ENCODE results near the gene GLI1. TPM values are rescaled to one million over a fixed set of nuclear protein-coding genes. Genes with fewer than 3 reads are reported as not detected.

Gene GLI1
- total and polyA plus RNA-seq, 2 of the 13 experiments (the other 11 are each of a cell fraction or from before 2014, with no cell fraction given), result 0.09 to 0.20 TPM

DNA sequence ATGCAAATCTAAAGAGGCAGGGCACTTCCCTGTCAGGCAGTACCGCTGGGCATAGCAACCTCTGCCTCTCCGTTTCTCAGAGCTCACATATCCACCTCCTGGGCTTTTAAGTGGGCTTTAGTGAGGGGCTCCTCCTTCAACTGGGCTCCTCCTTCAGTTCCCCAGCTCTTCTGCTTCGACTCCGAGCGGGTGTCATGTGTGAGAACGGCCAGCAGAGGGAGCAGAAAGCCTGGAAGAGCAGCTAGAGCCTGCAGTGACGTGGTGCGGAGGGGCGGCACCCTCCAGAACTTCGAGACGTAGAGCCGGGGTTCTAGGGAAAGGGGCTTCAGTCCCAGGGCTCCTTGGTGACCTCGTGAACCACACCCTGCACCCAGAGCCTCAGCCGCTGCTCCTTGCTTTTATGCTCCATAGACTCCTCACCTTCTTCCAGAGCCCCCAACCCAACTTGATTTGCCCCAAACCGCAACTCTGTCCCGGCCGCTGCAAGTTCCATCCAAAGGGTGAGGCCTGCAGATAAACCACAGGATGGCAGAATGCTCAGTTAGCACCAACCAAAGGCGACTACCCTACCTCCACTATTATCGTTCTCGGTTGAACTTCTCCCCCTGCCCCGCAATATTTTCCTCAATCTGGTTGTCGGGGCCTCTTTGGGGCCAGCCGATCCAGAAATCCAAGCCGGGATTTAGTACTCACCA is 383 bp upstream of the GLI1 start (continued):
- TF ChIP-seq GABPA (IDR thresholded peaks at IDR 0.05; ENCODE audit: low read depth, low read length), result no peak
- TF ChIP-seq GABPA (CRISPR knock-in tag; IDR thresholded peaks at IDR 0.05; ENCODE audit: low read depth), result no peak
- no peak for TF ChIP-seq NR2F2 (IDR thresholded peaks at IDR 0.05; ENCODE audit: borderline replicate concordance, low read depth)
- TF ChIP-seq MED8 (CRISPR knock-in tag; IDR thresholded peaks at IDR 0.05; ENCODE audit: insufficient replicate concordance), result no peak
- TF ChIP-seq, protein P1, sequence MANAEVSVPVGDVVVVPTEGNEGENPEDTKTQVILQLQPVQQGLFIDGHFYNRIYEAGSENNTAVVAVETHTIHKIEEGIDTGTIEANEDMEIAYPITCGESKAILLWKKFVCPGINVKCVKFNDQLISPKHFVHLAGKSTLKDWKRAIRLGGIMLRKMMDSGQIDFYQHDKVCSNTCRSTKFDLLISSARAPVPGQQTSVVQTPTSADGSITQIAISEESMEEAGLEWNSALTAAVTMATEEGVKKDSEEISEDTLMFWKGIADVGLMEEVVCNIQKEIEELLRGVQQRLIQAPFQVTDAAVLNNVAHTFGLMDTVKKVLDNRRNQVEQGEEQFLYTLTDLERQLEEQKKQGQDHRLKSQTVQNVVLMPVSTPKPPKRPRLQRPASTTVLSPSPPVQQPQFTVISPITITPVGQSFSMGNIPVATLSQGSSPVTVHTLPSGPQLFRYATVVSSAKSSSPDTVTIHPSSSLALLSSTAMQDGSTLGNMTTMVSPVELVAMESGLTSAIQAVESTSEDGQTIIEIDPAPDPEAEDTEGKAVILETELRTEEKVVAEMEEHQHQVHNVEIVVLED (CRISPR knock-in tag; IDR thresholded peaks at IDR 0.05; ENCODE audit: borderline replicate concordance), result peak; percentile 50; the same call in 1 of the 2 replicates
- no peak for TF ChIP-seq ZNF644 (CRISPR knock-in tag; IDR thresholded peaks at IDR 0.05; ENCODE audit: low read depth)
- TF ChIP-seq KDM2A (CRISPR knock-in tag; IDR thresholded peaks at IDR 0.05; ENCODE audit: borderline replicate concordance, low read depth), result 0 out of 2 replicates have a peak, but pooled peaks have one; percentile 3
- TF ChIP-seq ZNF740 (CRISPR knock-in tag; IDR thresholded peaks at IDR 0.05), result peak; percentile 77; the same call in 1 of the 2 replicates
- peak; percentile 53; the same call in 1 of the 3 replicates for TF ChIP-seq MXI1 (IDR thresholded peaks at IDR 0.05; ENCODE audit: borderline replicate concordance, low read depth, low read length)
- TF ChIP-seq MYNN (CRISPR knock-in tag; IDR thresholded peaks at IDR 0.05; ENCODE audit: low read depth), result no peak
- TF ChIP-seq, protein P2, sequence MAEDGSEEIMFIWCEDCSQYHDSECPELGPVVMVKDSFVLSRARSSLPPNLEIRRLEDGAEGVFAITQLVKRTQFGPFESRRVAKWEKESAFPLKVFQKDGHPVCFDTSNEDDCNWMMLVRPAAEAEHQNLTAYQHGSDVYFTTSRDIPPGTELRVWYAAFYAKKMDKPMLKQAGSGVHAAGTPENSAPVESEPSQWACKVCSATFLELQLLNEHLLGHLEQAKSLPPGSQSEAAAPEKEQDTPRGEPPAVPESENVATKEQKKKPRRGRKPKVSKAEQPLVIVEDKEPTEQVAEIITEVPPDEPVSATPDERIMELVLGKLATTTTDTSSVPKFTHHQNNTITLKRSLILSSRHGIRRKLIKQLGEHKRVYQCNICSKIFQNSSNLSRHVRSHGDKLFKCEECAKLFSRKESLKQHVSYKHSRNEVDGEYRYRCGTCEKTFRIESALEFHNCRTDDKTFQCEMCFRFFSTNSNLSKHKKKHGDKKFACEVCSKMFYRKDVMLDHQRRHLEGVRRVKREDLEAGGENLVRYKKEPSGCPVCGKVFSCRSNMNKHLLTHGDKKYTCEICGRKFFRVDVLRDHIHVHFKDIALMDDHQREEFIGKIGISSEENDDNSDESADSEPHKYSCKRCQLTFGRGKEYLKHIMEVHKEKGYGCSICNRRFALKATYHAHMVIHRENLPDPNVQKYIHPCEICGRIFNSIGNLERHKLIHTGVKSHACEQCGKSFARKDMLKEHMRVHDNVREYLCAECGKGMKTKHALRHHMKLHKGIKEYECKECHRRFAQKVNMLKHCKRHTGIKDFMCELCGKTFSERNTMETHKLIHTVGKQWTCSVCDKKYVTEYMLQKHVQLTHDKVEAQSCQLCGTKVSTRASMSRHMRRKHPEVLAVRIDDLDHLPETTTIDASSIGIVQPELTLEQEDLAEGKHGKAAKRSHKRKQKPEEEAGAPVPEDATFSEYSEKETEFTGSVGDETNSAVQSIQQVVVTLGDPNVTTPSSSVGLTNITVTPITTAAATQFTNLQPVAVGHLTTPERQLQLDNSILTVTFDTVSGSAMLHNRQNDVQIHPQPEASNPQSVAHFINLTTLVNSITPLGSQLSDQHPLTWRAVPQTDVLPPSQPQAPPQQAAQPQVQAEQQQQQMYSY (CRISPR knock-in tag; IDR thresholded peaks at IDR 0.05), result peak; percentile 98
- no peak for TF ChIP-seq MTF1 (CRISPR knock-in tag; IDR thresholded peaks at IDR 0.05)
- TF ChIP-seq SCMH1 (CRISPR knock-in tag; IDR thresholded peaks at IDR 0.05; ENCODE audit: borderline replicate concordance), result no peak
- TF ChIP-seq ZNF572 (CRISPR knock-in tag; IDR thresholded peaks at IDR 0.05), result 0 out of 2 replicates have a peak, but pooled peaks have one; percentile 30
- no peak for TF ChIP-seq ZNF274 (CRISPR knock-in tag; IDR thresholded peaks at IDR 0.05)
- TF ChIP-seq, protein P3, sequence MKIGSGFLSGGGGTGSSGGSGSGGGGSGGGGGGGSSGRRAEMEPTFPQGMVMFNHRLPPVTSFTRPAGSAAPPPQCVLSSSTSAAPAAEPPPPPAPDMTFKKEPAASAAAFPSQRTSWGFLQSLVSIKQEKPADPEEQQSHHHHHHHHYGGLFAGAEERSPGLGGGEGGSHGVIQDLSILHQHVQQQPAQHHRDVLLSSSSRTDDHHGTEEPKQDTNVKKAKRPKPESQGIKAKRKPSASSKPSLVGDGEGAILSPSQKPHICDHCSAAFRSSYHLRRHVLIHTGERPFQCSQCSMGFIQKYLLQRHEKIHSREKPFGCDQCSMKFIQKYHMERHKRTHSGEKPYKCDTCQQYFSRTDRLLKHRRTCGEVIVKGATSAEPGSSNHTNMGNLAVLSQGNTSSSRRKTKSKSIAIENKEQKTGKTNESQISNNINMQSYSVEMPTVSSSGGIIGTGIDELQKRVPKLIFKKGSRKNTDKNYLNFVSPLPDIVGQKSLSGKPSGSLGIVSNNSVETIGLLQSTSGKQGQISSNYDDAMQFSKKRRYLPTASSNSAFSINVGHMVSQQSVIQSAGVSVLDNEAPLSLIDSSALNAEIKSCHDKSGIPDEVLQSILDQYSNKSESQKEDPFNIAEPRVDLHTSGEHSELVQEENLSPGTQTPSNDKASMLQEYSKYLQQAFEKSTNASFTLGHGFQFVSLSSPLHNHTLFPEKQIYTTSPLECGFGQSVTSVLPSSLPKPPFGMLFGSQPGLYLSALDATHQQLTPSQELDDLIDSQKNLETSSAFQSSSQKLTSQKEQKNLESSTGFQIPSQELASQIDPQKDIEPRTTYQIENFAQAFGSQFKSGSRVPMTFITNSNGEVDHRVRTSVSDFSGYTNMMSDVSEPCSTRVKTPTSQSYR (CRISPR knock-in tag; IDR thresholded peaks at IDR 0.05; ENCODE audit: borderline replicate concordance), result no peak
- TF ChIP-seq CHD4 (IDR thresholded peaks at IDR 0.05; ENCODE audit: borderline replicate concordance, low read length), result no peak
- TF ChIP-seq, protein P4, sequence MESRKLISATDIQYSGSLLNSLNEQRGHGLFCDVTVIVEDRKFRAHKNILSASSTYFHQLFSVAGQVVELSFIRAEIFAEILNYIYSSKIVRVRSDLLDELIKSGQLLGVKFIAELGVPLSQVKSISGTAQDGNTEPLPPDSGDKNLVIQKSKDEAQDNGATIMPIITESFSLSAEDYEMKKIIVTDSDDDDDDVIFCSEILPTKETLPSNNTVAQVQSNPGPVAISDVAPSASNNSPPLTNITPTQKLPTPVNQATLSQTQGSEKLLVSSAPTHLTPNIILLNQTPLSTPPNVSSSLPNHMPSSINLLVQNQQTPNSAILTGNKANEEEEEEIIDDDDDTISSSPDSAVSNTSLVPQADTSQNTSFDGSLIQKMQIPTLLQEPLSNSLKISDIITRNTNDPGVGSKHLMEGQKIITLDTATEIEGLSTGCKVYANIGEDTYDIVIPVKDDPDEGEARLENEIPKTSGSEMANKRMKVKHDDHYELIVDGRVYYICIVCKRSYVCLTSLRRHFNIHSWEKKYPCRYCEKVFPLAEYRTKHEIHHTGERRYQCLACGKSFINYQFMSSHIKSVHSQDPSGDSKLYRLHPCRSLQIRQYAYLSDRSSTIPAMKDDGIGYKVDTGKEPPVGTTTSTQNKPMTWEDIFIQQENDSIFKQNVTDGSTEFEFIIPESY (CRISPR knock-in tag; IDR thresholded peaks at IDR 0.05), result peak; percentile 32; the same call in 1 of the 2 replicates
- TF ChIP-seq MAX (IDR thresholded peaks at IDR 0.05), result no peak

All from HepG2 (cell line).